Activated CD4-positive, alpha-beta T cell treated with anti-CD3 and anti-CD28 coated beads, Interleukin-2, amount 50 U/mL, for 1 hour (primary cell): Measurements from ENCODE around the gene PHPT1.

Experiments used
- DNase-seq: peaks from one replicate; pipeline ENCODE4 v3.0.0-alpha.2; 2020

PHPT1 gene

GRCh38 chr9:136849960-136850865 lies 1.0 kb downstream of the PHPT1 start:
- no peak for DNase-seq

DNA sequence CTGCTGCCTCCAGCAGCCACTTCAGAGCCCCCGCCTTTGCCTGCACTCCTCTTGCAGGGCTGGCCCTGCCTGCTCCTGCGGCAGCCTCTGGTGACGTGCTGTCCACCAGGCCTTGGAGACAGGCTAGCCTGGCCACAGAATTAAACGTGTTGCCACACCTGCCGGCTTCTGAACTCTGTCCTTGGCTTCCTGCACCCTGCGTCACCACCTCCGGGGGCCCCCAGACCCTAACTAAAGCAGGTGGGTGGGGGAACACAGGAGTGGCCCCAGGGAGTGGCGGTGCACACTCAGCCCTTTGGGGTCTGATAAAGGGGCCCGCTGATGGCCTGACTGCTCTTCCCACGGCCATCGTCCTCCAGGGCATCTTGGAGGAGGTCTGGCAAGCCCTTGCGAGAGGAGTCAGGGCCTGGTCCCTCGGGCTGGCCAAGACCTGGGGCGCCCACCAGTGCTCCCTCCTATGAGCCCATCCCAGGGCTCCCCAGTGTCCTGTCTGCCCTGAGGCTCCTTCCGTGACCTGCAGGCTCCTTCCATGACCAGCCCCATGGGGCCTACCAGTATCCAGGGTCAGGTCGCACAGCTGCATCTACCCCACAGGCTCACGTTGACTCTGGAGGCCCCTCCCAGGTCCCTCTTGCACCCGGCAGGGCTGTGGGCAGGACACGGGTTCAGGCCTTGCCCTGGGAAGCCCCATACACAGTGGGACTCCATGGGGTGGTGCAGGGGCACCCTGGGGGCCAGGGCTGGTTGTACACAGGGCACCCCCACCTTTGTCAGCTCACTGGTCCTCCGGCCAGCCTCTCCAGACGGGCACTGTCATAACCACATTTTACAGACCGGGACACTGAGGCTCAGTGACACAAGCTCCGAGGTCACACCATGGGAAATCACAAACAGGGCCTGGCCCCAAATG lies 1.9 kb downstream of the PHPT1 start:
- no peak for DNase-seq

- DNase-seq, result no peak
These were observed 2.9 kb downstream of the PHPT1 start, which contains the start of gene MAMDC4 for GRCh38 chr9:136851941-136852663. Gene MAMDC4 (plus strand): TSS chr9:136852346. CDS start chr9:136852417, 71 bp downstream.

- DNase-seq, result no peak
These were observed 3.7 kb downstream of the PHPT1 start for GRCh38 chr9:136852664-136853595.

DNA sequence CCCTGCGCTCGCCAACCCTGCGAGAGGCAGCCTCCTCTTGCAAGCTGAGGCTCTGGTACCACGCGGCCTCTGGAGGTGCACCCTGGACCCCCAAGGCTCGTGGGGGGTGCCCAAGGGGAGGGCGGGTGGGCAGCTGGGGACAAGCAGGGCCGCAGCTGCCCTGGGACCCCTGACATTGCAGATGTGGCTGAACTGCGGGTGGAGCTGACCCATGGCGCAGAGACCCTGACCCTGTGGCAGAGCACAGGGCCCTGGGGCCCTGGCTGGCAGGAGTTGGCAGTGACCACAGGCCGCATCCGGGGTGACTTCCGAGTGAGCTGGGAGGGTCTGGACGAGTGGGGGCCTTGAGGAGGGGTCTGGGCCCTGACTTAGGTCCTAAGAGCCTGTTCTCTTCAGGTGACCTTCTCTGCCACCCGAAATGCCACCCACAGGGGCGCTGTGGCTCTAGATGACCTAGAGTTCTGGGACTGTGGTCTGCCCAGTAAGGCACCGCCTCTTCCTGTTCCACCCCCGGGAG lies 4.4 kb downstream of the PHPT1 start:
- DNase-seq, result no peak

GRCh38 chr9:136854113-136854841 lies 5.1 kb downstream of the PHPT1 start:
- DNase-seq, result no peak

- DNase-seq, result no peak
These were observed 5.7 kb downstream of the PHPT1 start for GRCh38 chr9:136854842-136855460.

DNA sequence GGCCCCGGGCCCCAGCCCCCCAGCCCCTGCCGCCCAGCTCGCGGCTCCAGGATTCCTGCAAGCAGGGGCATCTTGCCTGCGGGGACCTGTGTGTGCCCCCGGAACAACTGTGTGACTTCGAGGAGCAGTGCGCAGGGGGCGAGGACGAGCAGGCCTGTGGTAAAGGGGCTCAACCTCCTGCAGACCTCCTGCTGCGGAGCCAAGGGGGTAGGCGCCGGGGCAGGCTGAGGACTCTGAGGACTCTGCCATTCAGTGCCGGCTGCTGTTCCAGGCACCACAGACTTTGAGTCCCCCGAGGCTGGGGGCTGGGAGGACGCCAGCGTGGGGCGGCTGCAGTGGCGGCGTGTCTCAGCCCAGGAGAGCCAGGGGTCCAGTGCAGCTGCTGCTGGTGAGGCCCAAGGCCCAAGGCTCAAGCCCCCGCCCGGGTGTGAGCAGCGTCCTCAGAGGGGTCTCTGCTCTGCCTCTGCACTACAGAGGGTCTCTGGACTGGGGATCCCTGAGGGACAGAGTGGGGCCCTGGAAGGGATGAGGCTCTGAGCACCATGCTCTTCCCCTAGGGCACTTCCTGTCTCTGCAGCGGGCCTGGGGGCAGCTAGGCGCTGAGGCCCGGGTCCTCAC lies 6.4 kb downstream of the PHPT1 start:
- DNase-seq, result no peak

DNA sequence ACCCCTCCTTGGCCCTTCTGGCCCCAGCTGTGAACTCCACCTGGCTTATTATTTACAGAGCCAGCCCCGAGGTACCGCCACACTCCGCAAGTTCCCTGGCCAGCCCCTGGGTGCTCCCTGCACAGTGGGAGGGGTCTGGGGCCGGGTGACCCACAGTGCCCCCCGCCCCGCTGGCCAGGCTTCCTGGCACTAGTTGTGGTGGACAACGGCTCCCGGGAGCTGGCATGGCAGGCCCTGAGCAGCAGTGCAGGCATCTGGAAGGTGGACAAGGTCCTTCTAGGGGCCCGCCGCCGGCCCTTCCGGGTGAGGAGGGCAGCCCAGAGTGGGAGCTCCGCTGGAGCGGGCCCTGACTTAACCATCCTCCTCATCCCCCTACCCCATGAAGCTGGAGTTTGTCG lies 6.9 kb downstream of the PHPT1 start:
- DNase-seq, result no peak

- DNase-seq, result no peak
These were observed 7.4 kb downstream of the PHPT1 start for GRCh38 chr9:136856541-136857141.

DNA sequence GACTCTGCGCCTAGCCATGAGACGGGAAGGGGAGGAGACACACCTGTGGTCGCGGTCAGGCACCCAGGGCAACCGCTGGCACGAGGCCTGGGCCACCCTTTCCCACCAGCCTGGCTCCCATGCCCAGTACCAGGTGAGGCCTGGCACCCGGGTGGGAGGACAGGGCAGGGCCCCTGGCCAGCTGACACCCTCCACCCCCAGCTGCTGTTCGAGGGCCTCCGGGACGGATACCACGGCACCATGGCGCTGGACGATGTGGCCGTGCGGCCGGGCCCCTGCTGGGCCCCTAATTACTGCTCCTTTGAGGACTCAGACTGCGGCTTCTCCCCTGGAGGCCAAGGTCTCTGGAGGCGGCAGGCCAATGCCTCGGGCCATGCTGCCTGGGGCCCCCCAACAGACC lies 8.0 kb downstream of the PHPT1 start:
- no peak for DNase-seq

GRCh38 chr9:136857581-136858412 lies 8.6 kb downstream of the PHPT1 start:
- DNase-seq, result no peak

GRCh38 chr9:136858452-136858843 lies 9.2 kb downstream of the PHPT1 start:
- no peak for DNase-seq

GRCh38 chr9:136858844-136859757 lies 9.9 kb downstream of the PHPT1 start:
- DNase-seq, result no peak

DNA sequence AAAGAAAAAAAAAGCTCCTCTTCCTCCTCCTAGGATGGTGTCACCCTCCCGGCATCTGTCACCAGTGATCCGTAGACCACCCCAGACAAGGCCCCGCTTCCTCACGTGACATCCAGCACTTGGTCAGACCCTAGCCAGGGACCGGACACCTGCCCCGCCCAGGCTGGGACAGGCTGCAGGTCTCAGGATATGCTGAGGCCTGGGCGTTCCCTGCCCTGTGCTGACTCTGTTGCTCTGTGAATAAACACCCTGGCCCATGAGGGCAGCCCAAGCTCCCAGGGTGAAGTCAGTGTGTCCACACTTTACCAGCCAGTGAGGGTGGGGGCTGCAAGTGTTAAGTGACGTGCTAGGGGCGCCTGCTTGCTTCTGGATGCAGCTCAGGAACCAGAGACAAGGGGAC lies 11.3 kb downstream of the PHPT1 start:
- DNase-seq, result no peak

DNA sequence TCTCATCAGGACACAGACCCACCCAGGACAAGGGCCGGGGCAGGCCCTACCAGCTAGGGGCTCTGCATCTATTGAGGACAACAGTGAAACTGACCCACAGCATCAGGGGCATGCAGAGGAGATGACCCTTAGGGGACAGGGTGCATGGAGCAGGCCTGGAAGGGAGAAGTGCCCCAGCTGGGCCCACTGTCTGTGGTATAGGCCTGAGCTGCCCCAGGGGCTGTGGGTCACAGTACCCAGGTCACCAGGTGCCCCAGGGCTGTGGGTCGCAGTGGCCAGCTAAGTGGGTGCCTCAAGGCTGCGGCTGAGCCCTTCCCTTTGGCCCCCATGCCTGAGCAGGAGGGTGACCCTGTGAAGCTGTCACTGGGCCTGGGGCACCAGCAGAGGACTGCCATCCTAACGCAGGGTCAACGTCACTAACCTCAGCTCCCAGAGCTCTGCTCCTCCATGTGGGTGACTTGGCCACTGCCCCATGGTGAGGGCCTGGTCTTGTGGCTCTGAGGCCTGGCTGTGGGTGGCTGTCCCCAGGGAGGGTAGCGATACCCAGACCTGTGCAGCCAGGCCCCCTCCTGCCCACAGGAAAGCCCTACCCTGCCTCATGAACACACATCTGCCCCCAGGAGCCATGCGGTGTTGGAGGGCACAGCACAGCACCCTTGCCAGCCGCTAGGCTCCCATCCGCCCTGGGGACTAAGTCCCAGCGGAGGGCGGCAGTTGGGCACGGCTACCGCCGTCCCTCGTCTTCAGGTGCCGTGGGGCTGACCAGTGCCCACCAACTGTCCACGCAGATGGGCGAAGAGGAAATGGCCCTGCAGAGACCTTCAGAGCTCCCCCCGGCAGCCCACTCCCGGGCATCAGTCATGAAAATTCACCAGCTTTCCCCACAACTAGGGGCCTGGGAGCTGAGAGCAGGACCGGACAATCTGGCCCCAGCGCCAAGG lies 12.0 kb downstream of the PHPT1 start:
- DNase-seq, result no peak
